Bone marrow (tissue), 2 donors: ENCODE data around the gene TNFRSF13B.

ENCODE experiments used
- DNase-seq, 2 donors: peaks; one replicate each; lab custom pipeline; 2025; lab: John Stamatoyannopoulos, UW

The TNFRSF13B gene

GRCh38 chr17:16954521-16954920, 17.4 kb downstream of the TNFRSF13B start:
- DNase-seq: no peak

DNA sequence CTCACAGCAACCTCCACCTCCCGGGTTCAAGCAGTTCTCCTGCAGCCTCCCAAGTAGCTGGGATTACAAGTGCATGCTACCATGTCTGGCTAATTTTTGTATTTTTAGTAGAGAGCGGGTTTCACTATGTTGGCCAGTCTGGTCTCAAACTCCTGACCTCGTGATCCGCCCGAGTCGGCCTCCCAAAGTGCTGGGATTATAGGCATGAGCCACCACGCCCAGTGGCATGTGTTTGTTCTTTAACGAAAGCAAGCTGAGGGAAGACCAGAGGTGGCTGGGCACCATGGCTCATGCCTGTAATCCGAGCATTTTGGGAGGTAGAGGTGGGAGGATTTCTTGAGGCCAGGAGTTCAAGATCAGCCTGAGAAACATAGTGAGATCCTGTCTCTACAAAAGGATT, 18.1 kb downstream of the TNFRSF13B start:
- no peak for DNase-seq

DNA sequence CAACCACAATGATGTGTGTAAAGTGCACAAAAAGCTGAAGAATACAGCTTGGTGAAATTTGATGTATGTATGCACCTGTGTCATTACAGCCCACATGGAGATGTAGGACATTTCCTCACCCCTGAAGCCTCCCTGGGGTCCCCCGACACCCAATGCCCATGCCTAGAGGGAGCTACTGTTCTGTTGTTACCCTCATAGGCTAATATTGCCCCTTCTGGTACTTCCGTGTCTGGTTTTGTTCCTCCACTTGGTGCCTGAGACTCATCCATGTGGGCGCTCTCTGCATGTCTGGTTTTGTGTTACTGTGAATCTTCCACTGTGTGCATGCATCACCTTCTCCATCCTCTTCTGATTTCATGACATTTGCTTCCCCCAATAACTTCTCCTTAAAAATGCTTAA, 18.6 kb downstream of the TNFRSF13B start:
- DNase-seq: no peak

DNA sequence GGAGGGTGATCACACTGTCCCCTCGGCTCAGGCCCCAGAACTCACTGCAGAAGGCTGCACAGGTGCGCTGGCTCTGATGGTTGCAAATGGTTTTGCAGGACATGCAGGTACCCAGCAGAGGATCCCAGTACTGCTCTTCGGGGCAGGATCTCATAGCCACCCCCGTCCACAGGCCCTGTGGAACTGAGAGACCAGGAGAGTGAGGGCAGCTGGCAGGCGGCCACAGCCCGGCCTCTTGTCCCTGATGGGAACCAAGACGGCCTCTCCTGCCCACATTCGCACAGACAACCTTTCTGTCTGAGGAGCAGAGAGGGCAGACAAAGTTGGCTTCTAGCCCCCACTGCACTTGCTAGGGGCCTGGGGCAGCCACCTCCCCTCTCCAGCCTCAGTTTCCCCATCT, 19.5 kb downstream of the TNFRSF13B start:
- no peak for DNase-seq

DNA sequence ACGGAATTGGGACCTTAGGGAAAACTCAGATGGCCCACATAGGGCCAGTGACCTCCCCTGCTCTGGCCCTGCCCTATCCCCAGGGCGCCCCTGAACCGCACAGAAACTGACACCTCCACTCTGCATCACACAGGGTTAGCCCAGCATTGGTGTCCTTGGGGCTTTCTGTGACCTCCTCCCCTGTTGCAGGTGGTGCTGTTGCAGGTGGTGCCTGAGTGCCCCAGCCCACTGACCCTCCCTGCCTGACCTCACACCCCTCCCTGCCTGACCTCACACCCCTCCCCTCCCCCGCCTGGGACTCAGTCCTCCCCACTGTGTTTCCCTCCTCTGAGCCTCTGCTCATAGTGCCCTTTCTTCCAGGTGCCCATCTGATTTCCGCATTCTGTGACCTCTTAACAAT, 21.4 kb downstream of the TNFRSF13B start:
- no peak for DNase-seq

DNA sequence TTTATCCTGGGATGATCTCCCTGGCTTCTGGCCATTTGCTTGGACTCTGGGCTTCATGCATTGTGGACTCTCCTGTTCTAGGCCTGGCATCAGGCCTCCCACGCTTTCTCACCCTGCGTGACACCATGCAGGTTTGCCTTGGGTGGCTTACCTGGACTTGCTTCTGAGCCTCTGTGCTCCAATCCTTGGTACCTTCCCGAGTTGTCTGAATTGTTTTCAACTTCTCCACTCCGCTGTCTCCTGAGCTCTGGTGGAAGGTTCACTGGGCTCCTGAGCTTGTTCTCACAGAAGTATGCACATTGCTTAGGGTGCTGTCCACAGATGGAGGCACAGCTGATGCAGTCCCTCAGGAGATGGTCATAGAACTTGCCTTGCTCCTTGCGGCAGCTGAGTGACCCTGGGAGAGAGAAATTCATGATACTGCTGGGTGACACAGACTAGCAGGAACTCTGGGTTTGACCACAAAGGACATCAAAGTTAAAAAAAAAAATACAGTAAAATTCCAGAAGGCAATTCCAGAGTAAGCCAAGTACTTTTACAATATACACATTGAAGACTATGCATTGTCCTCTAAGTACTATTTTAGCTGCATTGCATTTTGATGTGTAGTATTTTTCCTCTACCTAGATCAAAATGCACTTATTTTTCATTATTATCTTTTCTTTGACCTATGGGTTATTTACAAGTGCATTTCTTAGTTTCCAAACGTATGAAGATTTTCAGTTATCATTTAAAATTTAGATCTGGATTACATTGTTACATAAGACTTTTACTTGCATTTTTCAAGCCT, 23.1 kb downstream of the TNFRSF13B start:
- DNase-seq: no peak

DNA sequence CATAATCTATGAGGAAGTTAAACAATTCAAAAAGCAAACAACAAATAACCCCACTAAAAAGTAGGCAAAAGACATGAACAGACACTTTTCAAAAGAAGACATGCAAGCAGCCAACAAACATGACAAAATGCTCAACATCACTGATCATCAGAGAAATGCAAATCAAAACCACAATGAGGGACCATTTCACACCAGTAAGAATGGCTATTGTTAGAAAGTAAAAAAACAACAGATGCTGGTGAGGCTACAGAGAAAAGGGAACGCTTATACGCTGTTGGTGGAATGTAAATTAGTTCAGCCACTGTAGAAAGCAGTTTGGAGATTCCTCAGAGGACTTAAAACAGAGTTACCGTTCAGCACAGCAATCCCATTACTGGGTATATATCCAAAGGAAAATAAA, 24.4 kb downstream of the TNFRSF13B start:
- DNase-seq: no peak

DNA sequence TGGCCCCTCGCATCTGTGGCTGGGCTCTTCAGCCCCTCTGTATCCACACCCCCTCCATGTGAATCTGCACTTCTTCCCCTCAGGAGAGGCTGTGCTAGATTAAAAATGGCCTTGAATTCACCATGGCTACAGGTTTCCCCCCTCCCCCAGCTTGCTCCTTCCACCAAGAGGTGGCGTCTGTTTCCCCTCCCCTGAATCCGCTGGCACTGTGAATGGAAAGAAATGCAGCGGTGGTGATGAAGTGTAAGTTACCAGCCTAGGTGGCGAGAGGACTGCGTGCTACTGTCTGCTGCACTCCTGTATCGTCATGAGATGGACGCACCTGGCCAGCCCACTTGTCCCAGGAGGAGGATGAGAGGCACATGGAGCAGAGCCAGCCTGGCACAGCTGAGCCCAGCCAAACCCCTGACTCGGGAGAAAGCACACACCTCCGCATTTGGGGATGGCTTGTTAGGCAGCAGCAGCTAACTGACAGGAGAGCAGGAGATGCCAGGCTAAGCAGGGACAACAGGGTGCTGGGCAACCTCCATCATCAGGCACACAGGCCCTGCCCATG, 26.2 kb downstream of the TNFRSF13B start:
- DNase-seq: no peak

GRCh38 chr17:16945136-16945482, 26.8 kb downstream of the TNFRSF13B start:
- no peak for DNase-seq

GRCh38 chr17:16944334-16945135, 27.4 kb downstream of the TNFRSF13B start:
- DNase-seq: no peak

GRCh38 chr17:16943541-16944333, 28.2 kb downstream of the TNFRSF13B start:
- DNase-seq: no peak

GRCh38 chr17:16943032-16943352, 28.9 kb downstream of the TNFRSF13B start:
- no peak for DNase-seq

DNA sequence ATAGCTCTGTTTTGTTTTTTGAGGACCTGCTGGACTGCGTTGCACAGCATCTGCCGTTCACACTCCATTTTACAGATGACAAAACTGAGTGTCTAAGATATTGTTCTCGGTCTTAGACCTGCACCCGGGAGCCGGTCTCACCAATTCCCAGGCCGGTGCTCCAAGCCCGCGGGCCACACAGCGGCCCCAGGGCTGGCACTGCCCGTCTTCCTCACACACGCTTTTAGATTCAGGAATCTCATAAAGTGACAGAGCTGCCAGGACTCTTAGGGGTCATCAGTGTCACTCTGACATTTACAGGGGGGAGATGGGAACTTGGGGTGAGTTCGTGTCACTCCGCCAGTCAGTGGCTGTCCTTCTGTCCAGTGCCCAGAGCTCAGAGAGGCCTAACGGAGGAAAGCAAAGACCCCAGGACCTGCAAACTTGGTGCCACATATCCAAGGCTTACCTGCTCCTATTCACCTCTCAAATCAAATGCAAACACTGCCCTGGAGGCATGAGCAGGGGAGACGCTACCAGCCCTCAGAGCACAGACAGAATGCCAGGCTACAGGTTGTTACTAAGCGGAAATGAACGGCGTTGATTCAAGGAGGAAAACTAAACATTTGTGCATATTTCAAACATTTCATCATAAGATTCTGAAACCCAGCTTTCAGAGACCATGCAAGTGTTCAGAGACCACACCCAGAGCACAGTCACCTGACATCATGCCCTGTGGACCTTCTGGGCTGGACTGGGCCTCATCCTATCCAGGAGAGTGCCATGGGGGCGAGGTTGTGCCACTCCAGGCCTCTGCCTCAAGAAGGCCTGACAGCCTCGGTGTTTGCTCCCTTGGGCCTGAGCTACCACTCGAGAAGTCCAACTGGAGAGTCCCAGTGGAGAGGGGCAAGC, 29.5 kb downstream of the TNFRSF13B start:
- no peak for DNase-seq

GRCh38 chr17:16941072-16942036, 30.6 kb downstream of the TNFRSF13B start:
- DNase-seq: no peak

DNA sequence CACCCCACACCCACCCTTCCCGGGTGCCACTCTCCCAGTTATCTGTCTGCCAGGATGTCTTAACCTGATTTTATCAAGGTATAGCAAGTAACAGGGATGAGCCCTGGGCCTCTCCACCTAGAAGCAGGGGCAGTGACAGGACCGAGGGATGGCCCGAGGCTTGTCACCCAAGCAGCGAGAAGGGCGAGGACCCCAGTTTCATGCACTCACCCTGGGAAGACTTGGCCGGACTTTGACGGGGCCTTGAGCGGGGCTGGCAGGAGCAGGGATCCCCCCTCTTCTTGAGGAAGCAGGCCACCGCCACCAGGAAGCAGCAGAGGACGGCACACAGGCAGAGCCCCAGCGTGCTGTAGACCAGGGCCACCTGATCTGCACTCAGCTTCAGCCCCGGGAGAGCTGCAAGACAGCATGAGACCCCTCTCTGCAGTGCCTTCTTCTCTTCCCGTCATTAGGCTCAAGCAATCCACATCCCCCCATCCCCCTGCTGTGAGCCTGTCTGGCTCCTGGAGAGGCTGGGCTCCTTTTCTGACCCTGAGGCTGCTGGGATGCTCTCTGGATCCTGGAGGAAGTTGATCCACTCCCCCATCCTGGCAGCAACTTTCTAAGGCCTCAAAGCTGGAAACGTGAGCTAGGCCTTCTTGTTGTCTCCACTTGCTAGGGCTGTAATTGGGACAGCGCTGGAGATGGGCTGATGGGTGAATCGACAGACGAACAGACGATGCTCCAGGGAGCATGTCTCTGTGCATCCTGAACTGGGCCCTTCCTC, 31.6 kb downstream of the TNFRSF13B start:
- DNase-seq: no peak

GRCh38 chr17:16939606-16940115, 32.3 kb downstream of the TNFRSF13B start:
- no peak for DNase-seq

- no peak for DNase-seq
Observed at GRCh38 chr17:16939208-16939576, 32.7 kb downstream of the TNFRSF13B start.

DNA sequence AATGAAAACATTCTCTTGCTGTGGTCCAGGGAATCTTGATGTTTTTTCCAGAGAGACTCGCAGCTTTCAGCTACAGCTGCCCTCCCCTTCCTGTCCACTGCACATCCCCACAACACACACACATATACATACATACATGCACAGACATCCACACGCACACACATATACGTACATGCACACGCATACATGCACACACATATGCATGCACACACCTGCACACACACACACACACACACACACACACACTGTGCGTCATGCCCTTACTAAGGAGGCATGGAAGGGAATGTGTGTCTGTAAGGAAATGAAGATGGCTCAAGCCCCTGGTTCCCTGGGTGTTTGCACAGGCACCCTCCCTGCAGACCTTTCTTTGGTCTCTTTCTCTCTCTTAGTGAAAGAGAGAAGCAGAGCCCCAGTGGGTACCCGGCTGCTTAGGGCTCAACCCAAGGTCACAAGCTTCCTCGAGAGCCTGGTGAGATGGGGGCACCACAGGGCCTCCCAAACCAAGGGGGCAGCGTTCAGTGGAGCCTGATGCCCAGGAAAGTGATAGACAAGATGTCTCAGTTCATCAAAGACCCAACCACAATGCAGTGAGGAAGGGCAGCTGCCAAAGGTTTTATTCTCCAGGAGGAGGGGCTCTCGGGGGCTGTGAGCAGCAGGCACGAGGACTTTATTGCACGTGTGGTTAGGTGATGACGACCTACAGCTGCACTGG, 33.3 kb downstream of the TNFRSF13B start:
- DNase-seq: no peak

- no peak for DNase-seq
Observed at GRCh38 chr17:16938031-16938430, 33.9 kb downstream of the TNFRSF13B start.
